ENCODE data around the gene RPGR. TPM values are rescaled to one million over a fixed set of nuclear protein-coding genes. Genes with fewer than 3 reads are reported as not detected.

Gene RPGR
- polyA plus RNA-seq, 3 donors: 4.3 to 10.9 (median 5.1) TPM

- Mint-ChIP-seq H3K27me3 (ENCODE audit: low read depth in 3 of 3) (peaks cover 2 to 7% (median 4%) of the 10 kb centered on the region in 3 donors), H3K9me3 (peaks cover 0 to 6% (median 2%) of the 10 kb centered on the region in 7 donors), H3K4me1 (peaks cover 21% of the 10 kb centered on the region), H3K27ac (peak overlapping the region in 6 of 7 donors; percentile 76 to 92 (median 86)), H3K36me3 (peaks cover 0 to 4% of the 10 kb centered on the region in 2 donors), H3K4me3 (no peak overlapping the region)
- no peak overlapping the region for H3K4me3 ChIP-seq (replicated peaks in 1 of 3; ENCODE audit: low read depth in 2 of 3, low read length in 3 of 3)
- no peaks in the 10 kb centered on the region for H3K79me2 ChIP-seq (ENCODE audit: insufficient read depth, low read length)
- H3K36me3 ChIP-seq (replicated peaks in 1 of 2; ENCODE audit: control insufficient read depth in 1 of 2, insufficient read depth in 2 of 2, low read length in 2 of 2): no peaks in the 10 kb centered on the region
- peak overlapping the region in 1 of 2 donors; percentile 65 for H3K27ac ChIP-seq (ENCODE audit: low read depth in 1 of 2, low read length in 2 of 2)
- WGBS (ENCODE audit: insufficient coverage): no CpG with 5 or more reads among the region's 2 CpGs
- H3K27me3 ChIP-seq (ENCODE audit: control insufficient read depth in 2 of 2, insufficient read depth in 2 of 2, low read length in 2 of 2): no peaks in the 10 kb centered on the region
- no peaks in the 10 kb centered on the region for H3K9me3 ChIP-seq (replicated peaks in 1 of 2; ENCODE audit: control insufficient read depth in 1 of 2, insufficient read depth in 1 of 2, low read length in 2 of 2)
- H3K9ac ChIP-seq (ENCODE audit: insufficient read depth, low read length, poor library complexity, severe bottlenecking): no peak overlapping the region
- H2AFZ ChIP-seq (ENCODE audit: insufficient read depth, low read depth, low read length, poor library complexity, severe bottlenecking): no peak overlapping the region
- TF ChIP-seq CTCF (IDR thresholded peaks at IDR 0.05): no peak
- DNase-seq: peak; percentile 84 to 94 (median 92)
- peak overlapping the region; percentile 11 for H3K4me2 ChIP-seq (replicated peaks; ENCODE audit: extremely low read depth, low read length, poor library complexity, severe bottlenecking)
- intact Hi-C loops (cut with micrococcal nuclease): no loop called here
- H3K4me1 ChIP-seq (ENCODE audit: control insufficient read depth in 1 of 2, insufficient read depth in 2 of 2, low read length in 2 of 2): peaks cover 14 to 22% of the 10 kb centered on the region in 2 donors
- H4K20me1 ChIP-seq (ENCODE audit: insufficient read depth, low read length): no peaks in the 10 kb centered on the region
These were observed 19.8 kb upstream of the RPGR start for GRCh38 chrX:38347136-38347535.

DNA sequence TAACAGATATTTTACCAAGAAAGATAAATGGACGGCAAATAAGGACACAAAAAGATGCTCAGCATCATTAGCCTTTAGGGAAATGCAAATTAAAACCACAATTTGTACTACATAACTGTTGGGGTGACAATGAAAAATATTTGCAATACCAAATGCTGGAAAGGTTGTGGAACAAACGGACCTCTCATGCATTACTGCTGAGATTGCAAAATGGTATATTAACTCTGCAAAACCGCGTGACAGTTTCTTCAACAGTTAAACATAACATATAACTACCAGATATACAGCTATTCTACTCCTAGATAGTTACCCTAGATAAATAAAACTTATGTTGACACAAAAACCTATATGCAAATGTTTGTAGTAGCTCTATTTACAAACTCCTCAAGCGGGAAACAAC lies 18.8 kb upstream of the RPGR start:
- Mint-ChIP-seq H3K27me3 (ENCODE audit: low read depth in 3 of 3) (peaks cover 2 to 4% (median 3%) of the 10 kb centered on the region in 3 donors), H3K4me1 (peaks cover 21% of the 10 kb centered on the region)

More for the DNA sequence above, 18.8 kb upstream of the RPGR start:
- Histone ChIP-seq H4K20me1 (ENCODE audit: insufficient read depth, low read length) (no peaks in the 10 kb centered on the region), H2AFZ (ENCODE audit: insufficient read depth, low read depth, low read length, poor library complexity, severe bottlenecking) (no peak overlapping the region), H3K9ac (ENCODE audit: insufficient read depth, low read length, poor library complexity, severe bottlenecking) (no peak overlapping the region), H3K9me3 (replicated peaks in 1 of 2; ENCODE audit: control insufficient read depth in 1 of 2, insufficient read depth in 1 of 2, low read length in 2 of 2) (no peaks in the 10 kb centered on the region), H3K79me2 (ENCODE audit: insufficient read depth, low read length) (no peaks in the 10 kb centered on the region), H3K36me3 (replicated peaks in 1 of 2; ENCODE audit: control insufficient read depth in 1 of 2, insufficient read depth in 2 of 2, low read length in 2 of 2) (no peaks in the 10 kb centered on the region), H3K27ac (ENCODE audit: low read depth in 1 of 2, low read length in 2 of 2) (no peak overlapping the region), H3K4me3 (replicated peaks in 1 of 3; ENCODE audit: low read depth in 2 of 3, low read length in 3 of 3) (no peak overlapping the region), H3K4me2 (replicated peaks; ENCODE audit: extremely low read depth, low read length, poor library complexity, severe bottlenecking) (no peak overlapping the region), H3K27me3 (ENCODE audit: control insufficient read depth in 2 of 2, insufficient read depth in 2 of 2, low read length in 2 of 2) (no peaks in the 10 kb centered on the region), H3K4me1 (ENCODE audit: control insufficient read depth in 1 of 2, insufficient read depth in 2 of 2, low read length in 2 of 2) (peaks cover 14 to 22% of the 10 kb centered on the region in 2 donors)
- intact Hi-C loops (cut with micrococcal nuclease): no loop called here
- Mint-ChIP-seq H3K36me3 (peaks cover 0 to 4% of the 10 kb centered on the region in 2 donors), H3K4me3 (no peak overlapping the region), H3K9me3 (peaks cover 0 to 6% (median 0%) of the 10 kb centered on the region in 7 donors), H3K27ac (peak overlapping the region in 5 of 7 donors; percentile 10 to 84 (median 62))
- WGBS (ENCODE audit: insufficient coverage): no CpG with 5 or more reads among the region's 5 CpGs
- no peak for TF ChIP-seq CTCF (IDR thresholded peaks at IDR 0.05)
- DNase-seq: no peak

All from CD14-positive monocyte (primary cell).